K562 (cell line): ENCODE results near the gene NSUN3.

Experiments
- PRPF4 ChIP-seq: fragments of 200-400 bp; formaldehyde crosslinking; IDR thresholded peaks from one replicate; pipeline ENCODE4 v1.6.1; 2017; ENCODE audit warnings: low read length, low read depth, mild to moderate bottlenecking; ENCODE audit not compliant: insufficient read depth, poor library complexity, severe bottlenecking
- RFX5 ChIP-seq: IDR thresholded peaks from 2 replicates; pipeline ENCODE4 v1.6.1; 2011; ENCODE audit warnings: low read depth, mild to moderate bottlenecking, improper control_type of control experiment, low read length
- ZBED1 ChIP-seq: IDR thresholded peaks from 2 replicates; pipeline ENCODE4 v1.6.1; 2014
- TF ChIP-seq, protein P1 (sequence below), 2 experiments: fragments of 450-650 bp; conservative IDR thresholded peaks; 2 replicates each; pipeline ENCODE4 v1.6.1; 2017; ENCODE audit warnings: mild to moderate bottlenecking in 2 of 2, moderate library complexity in 2 of 2
- TF ChIP-seq, protein P2 (sequence below), 3 experiments: IDR thresholded peaks in 2 of 3; conservative IDR thresholded peaks in 1 of 3; 2 replicates each; pipeline ENCODE4 v1.5.1; 2011 to 2012; ENCODE audit warnings: low read length in 3 of 3, mild to moderate bottlenecking in 3 of 3, control low read depth in 2 of 3, improper control_type of control experiment in 1 of 3, inconsistent platforms in 1 of 3, low read depth in 1 of 3, mixed read lengths in 1 of 3, moderate library complexity in 1 of 3; ENCODE audit not compliant: insufficient read depth in 2 of 3

DNA sequence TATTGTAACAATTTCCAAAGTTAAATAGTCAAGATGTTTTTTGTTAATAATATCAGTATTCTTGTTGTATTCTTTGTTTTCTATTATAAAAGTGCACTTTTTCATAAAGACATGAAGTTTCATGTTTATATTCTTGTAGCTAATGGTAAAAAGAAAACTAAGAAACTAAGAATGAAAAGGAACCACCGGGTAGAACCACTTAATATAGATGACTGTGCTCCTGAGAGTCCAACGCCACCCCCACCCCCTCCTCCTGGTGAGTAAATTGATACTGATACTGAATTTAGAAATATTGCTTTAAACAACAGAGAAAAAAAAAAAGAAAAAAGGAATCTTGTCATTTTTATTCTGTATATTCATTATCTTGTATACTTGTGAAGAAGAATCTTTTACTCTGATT, 13.6 kb upstream of the NSUN3 start:
- TF ChIP-seq, protein P1, sequence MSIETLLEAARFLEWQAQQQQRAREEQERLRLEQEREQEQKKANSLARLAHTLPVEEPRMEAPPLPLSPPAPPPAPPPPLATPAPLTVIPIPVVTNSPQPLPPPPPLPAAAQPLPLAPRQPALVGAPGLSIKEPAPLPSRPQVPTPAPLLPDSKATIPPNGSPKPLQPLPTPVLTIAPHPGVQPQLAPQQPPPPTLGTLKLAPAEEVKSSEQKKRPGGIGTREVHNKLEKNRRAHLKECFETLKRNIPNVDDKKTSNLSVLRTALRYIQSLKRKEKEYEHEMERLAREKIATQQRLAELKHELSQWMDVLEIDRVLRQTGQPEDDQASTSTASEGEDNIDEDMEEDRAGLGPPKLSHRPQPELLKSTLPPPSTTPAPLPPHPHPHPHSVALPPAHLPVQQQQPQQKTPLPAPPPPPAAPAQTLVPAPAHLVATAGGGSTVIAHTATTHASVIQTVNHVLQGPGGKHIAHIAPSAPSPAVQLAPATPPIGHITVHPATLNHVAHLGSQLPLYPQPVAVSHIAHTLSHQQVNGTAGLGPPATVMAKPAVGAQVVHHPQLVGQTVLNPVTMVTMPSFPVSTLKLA (conservative IDR thresholded peaks at IDR 0.05) = no peak
- TF ChIP-seq ZBED1 (no peak), RFX5 (no peak), PRPF4 (no peak)
- TF ChIP-seq, protein P2, sequence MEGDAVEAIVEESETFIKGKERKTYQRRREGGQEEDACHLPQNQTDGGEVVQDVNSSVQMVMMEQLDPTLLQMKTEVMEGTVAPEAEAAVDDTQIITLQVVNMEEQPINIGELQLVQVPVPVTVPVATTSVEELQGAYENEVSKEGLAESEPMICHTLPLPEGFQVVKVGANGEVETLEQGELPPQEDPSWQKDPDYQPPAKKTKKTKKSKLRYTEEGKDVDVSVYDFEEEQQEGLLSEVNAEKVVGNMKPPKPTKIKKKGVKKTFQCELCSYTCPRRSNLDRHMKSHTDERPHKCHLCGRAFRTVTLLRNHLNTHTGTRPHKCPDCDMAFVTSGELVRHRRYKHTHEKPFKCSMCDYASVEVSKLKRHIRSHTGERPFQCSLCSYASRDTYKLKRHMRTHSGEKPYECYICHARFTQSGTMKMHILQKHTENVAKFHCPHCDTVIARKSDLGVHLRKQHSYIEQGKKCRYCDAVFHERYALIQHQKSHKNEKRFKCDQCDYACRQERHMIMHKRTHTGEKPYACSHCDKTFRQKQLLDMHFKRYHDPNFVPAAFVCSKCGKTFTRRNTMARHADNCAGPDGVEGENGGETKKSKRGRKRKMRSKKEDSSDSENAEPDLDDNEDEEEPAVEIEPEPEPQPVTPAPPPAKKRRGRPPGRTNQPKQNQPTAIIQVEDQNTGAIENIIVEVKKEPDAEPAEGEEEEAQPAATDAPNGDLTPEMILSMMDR (IDR thresholded peaks at IDR 0.05 in 2 of 3, conservative IDR thresholded peaks at IDR 0.05 in 1 of 3; ENCODE audit: insufficient read depth in 2 of 3, low read depth in 1 of 3, low read length in 3 of 3) = no peak
